NAMALWA (cell line): ENCODE results near the gene PIAS1.
"Not testable (repeated sequence)": the region's sequence is repeated elsewhere in the genome, so short reads cannot be mapped to it uniquely, and the experiment has no call there.

Experiments
- DNase-seq: peaks from one replicate; pipeline ENCODE4 v3.0.0-alpha.2; 2015; ENCODE audit warnings: low spot score

Gene PIAS1

GRCh38 chr15:68204361-68204760 is 150.2 kb downstream of the PIAS1 start:
- DNase-seq, result no peak

GRCh38 chr15:68204776-68205557 is 150.9 kb downstream of the PIAS1 start, which contains the start of gene CALML4:
TSS of gene CALML4 (minus strand) at chr15:68205332. CDS start at chr15:68205247, 85 bp downstream.
- no peak for DNase-seq

GRCh38 chr15:68205558-68205944 is 151.4 kb downstream of the PIAS1 start:
- no peak for DNase-seq

- DNase-seq, result no peak
Observed at GRCh38 chr15:68205954-68206539, 151.9 kb downstream of the PIAS1 start.

- DNase-seq, result no peak
Observed at GRCh38 chr15:68206711-68207151, 152.6 kb downstream of the PIAS1 start.

- DNase-seq, result no peak
Observed at GRCh38 chr15:68207176-68207935, 153.2 kb downstream of the PIAS1 start.

GRCh38 chr15:68208136-68208535 is 154.0 kb downstream of the PIAS1 start:
- no peak for DNase-seq

GRCh38 chr15:68208636-68209240 is 154.6 kb downstream of the PIAS1 start:
- no peak for DNase-seq

GRCh38 chr15:68209272-68209671 is 155.2 kb downstream of the PIAS1 start:
- no peak for DNase-seq

- DNase-seq, result peak; percentile 57
Observed at GRCh38 chr15:68209735-68210408, 155.8 kb downstream of the PIAS1 start.

- no peak for DNase-seq
Observed at GRCh38 chr15:68210409-68210756, 156.3 kb downstream of the PIAS1 start.

GRCh38 chr15:68210821-68211655 is 156.9 kb downstream of the PIAS1 start:
- DNase-seq, result peak; percentile 63

- no peak for DNase-seq
Observed at GRCh38 chr15:68211656-68212320, 157.7 kb downstream of the PIAS1 start.

GRCh38 chr15:68213491-68213845 is 159.4 kb downstream of the PIAS1 start:
- DNase-seq, result not testable (repeated sequence)

GRCh38 chr15:68213991-68214837 is 160.1 kb downstream of the PIAS1 start:
- no peak for DNase-seq

GRCh38 chr15:68214838-68215254 is 160.7 kb downstream of the PIAS1 start:
- no peak for DNase-seq

- no peak for DNase-seq
Observed at GRCh38 chr15:68217341-68217740, 163.2 kb downstream of the PIAS1 start.

GRCh38 chr15:68218331-68218730 is 164.2 kb downstream of the PIAS1 start:
- no peak for DNase-seq
